Measurements from ENCODE around the gene NDUFAF2. TPM values are rescaled to one million over a fixed set of nuclear protein-coding genes. Genes with fewer than 3 reads are reported as not detected.
"Not testable (repeated sequence)": the region's sequence is repeated elsewhere in the genome, so short reads cannot be mapped to it uniquely, and the experiment has no call there.

The NDUFAF2 gene
- total RNA-seq, 2 experiments from 2014 or later = 35.6 to 38.5 TPM

DNA sequence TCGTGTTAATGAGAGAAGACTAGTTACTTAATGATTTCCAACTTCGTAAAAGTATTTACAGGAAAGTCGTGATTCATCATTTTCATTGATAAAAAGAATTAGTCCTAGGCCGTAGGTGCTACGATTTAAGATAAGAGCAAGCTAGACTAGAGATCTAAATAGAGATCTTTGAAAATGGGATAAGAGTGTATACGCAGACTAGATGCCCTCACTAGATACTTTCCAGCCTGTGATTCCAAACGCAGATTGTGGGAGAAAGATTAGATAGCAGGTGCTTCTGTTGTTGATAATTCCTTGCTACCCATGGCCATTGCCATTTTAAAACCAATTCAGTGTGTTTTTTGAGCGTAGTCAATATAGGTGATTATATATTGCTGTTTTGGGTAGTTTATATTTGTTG lies 223.9 kb downstream of the NDUFAF2 start:
- Mint-ChIP-seq H3K36me3 (ENCODE audit: low read depth) (no peaks in the 10 kb centered on the region), H3K27me3 (ENCODE audit: low read depth) (no peaks in the 10 kb centered on the region), H3K27ac (no peak overlapping the region), H3K4me3 (no peak overlapping the region), H3K4me1 (ENCODE audit: low read depth) (peaks cover 2% of the 10 kb centered on the region), H3K9me3 (no peaks in the 10 kb centered on the region)
- CTCF ChIA-PET = no interaction called here
- no peak for DNase-seq
- intact Hi-C loops (cut with micrococcal nuclease) = loop anchor here (5.0 to 10.0 kb wide), 3 partner anchors 194 to 1136 kb away; partner anchors contain the start of gene KIF2A

DNA sequence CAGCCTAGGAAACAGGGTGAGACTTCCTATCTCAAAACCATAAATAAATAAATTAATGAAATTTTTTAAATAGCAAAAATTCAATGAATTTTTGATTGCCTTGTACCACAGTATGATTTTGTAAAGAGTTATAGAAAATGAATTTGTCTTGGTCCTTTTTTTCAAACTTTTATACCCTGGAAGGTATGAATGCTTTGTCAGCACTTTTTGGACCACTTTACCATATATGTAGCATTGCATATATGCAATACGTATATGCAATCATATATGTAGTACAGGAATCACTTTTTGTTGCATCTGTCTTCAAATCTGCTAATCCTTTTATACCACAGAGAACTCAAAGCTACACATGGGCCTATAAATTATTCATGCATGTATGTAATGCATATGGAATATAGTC lies 226.5 kb downstream of the NDUFAF2 start:
- H3K9me3 Mint-ChIP-seq = no peaks in the 10 kb centered on the region
- CTCF ChIA-PET = no interaction called here
- H3K27ac Mint-ChIP-seq = no peak overlapping the region
- H3K4me1 Mint-ChIP-seq (ENCODE audit: low read depth) = no peaks in the 10 kb centered on the region
- H3K4me3 Mint-ChIP-seq = no peak overlapping the region
- no peak for DNase-seq
- no peaks in the 10 kb centered on the region for H3K36me3 Mint-ChIP-seq (ENCODE audit: low read depth)
- H3K27me3 Mint-ChIP-seq (ENCODE audit: low read depth) = no peaks in the 10 kb centered on the region
- intact Hi-C loops (cut with micrococcal nuclease) = no loop called here

DNA sequence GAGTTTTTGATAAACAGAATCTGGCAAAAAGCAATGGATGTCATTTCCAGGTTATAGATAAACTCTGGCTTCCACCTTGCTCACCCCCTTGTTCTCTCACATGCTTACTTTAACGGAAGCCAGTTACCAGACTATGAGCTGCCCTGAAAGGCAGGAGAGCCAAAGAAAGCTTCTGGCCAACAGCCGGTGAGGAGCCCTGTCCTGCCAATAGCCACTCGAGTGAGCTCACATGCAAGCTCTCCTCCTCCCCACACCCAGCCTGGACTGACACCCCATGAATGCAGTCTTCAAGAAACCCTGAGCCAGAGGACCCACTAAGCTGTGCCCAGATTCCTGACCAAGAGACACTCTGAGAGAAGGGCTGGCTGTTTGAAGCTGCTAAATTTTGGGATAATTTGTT lies 231.6 kb downstream of the NDUFAF2 start:
- no peak for DNase-seq
- no peaks in the 10 kb centered on the region for H3K27me3 Mint-ChIP-seq (ENCODE audit: low read depth)
- intact Hi-C loops (cut with micrococcal nuclease) = no loop called here
- no peaks in the 10 kb centered on the region for H3K9me3 Mint-ChIP-seq
- H3K4me3 Mint-ChIP-seq = no peak overlapping the region
- no peaks in the 10 kb centered on the region for H3K36me3 Mint-ChIP-seq (ENCODE audit: low read depth)
- H3K27ac Mint-ChIP-seq = no peak overlapping the region
- CTCF ChIA-PET = interaction anchor here (0.6 kb wide), 1 partner anchor 1521 kb away, joined by 3 read pairs; no protein-coding TSS in a partner anchor
- H3K4me1 Mint-ChIP-seq (ENCODE audit: low read depth) = peaks cover 4% of the 10 kb centered on the region

DNA sequence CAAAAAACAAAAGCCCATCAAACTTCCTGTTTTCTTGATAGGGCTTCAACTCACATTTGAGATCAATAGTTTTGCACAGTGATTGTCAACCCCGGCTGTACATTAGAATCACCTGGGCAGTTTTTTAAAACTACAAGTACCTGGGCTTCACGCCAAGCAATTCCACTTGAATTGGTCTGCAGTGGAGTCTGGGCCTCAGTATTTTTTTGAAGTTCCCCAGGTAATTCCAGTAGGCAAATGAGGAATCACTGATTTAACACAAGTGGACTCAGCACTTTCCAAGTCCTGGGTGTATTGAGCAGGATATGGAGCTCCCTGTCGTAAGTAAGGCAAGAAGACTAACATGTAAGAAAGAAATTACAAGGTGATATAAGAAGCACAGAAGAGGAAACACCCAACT lies 232.1 kb downstream of the NDUFAF2 start:
- CTCF ChIA-PET = interaction anchor here (0.6 kb wide), 1 partner anchor 1522 kb away, joined by 3 read pairs; no protein-coding TSS in a partner anchor
- Mint-ChIP-seq H3K4me1 (ENCODE audit: low read depth) (peaks cover 6% of the 10 kb centered on the region), H3K4me3 (no peak overlapping the region), H3K27me3 (ENCODE audit: low read depth) (no peaks in the 10 kb centered on the region), H3K27ac (no peak overlapping the region), H3K36me3 (ENCODE audit: low read depth) (no peaks in the 10 kb centered on the region), H3K9me3 (no peaks in the 10 kb centered on the region)
- intact Hi-C loops (cut with micrococcal nuclease) = no loop called here
- DNase-seq = no peak

DNA sequence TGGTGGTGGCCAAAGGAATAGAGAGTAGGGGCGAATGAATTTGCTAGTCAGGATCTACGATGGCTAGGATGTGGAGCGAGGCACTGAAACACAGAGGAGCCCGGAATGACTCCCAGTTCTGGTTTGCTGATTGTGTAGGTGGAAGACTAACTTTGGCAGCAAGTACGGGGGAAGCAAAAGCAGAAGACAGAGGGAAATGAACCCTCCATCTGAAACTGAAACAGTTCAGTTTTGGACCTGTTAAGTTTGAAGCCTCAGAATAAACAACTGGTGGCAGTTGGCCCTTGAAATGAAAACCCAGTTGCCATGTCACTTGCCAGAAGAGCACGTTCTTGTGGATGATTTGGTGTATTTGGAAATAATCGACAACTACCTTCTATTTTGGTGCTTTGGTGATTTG lies 232.7 kb downstream of the NDUFAF2 start:
- no peaks in the 10 kb centered on the region for H3K27me3 Mint-ChIP-seq (ENCODE audit: low read depth)
- H3K27ac Mint-ChIP-seq = no peak overlapping the region
- H3K36me3 Mint-ChIP-seq (ENCODE audit: low read depth) = no peaks in the 10 kb centered on the region
- CTCF ChIA-PET = no interaction called here
- no peak for DNase-seq
- H3K4me3 Mint-ChIP-seq = no peak overlapping the region
- peaks cover 11% of the 10 kb centered on the region for H3K4me1 Mint-ChIP-seq (ENCODE audit: low read depth)
- no peaks in the 10 kb centered on the region for H3K9me3 Mint-ChIP-seq
- intact Hi-C loops (cut with micrococcal nuclease) = no loop called here

DNA sequence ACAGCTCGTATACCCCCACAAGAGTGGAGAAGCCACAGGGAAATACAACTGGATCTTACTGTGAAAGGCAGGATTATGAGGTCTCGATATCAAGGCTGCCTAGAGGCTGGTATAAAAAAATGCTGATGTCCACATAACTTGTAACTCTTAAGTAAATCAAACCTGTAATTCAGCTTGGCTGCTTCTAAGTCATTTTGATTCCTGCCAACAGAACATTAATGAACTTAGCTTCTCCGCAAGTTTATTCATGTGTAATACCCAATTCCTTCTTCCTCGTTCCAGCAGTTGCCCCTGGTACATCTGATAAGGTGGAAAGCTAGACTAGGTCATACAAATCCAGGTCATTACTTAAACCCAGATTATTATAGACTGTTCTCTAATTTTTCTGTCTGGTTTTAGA lies 233.7 kb downstream of the NDUFAF2 start:
- H3K27ac Mint-ChIP-seq = no peak overlapping the region
- no peaks in the 10 kb centered on the region for H3K27me3 Mint-ChIP-seq (ENCODE audit: low read depth)
- no peaks in the 10 kb centered on the region for H3K36me3 Mint-ChIP-seq (ENCODE audit: low read depth)
- H3K4me3 Mint-ChIP-seq = no peak overlapping the region
- H3K4me1 Mint-ChIP-seq (ENCODE audit: low read depth) = peaks cover 11% of the 10 kb centered on the region
- no peak for DNase-seq
- no peaks in the 10 kb centered on the region for H3K9me3 Mint-ChIP-seq
- CTCF ChIA-PET = no interaction called here
- intact Hi-C loops (cut with micrococcal nuclease) = no loop called here

DNA sequence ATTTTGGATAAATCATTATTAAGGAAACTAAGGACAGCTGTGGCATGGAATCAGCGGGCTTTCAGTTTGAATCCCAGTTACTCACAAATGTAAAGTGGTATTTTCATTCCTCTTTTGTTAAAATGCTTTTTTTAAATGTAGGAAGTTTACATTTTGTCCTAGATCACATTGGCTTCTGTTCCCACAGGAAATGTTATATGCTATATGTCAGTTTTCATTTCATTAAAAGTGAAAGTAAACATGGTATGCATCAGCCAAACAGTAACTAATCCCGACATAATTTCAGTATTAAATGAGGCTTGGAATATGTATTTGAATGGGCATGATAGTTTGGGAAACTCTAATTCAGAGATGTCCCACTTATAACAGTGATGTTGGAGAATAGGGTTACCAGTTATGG lies 235.9 kb downstream of the NDUFAF2 start:
- Mint-ChIP-seq H3K4me1 (ENCODE audit: low read depth) (peaks cover 11% of the 10 kb centered on the region), H3K27ac (no peak overlapping the region), H3K4me3 (no peak overlapping the region), H3K36me3 (ENCODE audit: low read depth) (no peaks in the 10 kb centered on the region), H3K9me3 (no peaks in the 10 kb centered on the region), H3K27me3 (ENCODE audit: low read depth) (no peaks in the 10 kb centered on the region)
- DNase-seq = no peak
- CTCF ChIA-PET = no interaction called here
- intact Hi-C loops (cut with micrococcal nuclease) = no loop called here

DNA sequence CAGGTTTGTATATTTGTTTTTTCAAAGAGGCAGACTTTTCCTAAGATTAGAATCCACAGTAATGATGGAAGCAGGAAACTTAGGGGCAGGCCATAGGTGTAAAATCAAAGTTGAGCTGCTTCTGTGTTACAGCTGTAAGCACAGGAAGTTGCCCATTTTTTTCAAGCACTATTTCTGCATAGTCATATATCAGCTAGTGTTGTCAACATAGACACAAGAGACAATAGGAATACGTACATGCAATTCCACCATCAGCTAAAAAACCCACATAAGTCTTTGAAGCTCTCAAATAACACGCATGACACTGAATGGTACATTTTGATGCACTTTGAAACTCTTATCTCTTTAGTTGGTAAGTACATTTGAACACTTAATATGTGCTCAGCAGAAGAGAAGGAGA lies 237.4 kb downstream of the NDUFAF2 start:
- peaks cover 11% of the 10 kb centered on the region for H3K4me1 Mint-ChIP-seq (ENCODE audit: low read depth)

DNA sequence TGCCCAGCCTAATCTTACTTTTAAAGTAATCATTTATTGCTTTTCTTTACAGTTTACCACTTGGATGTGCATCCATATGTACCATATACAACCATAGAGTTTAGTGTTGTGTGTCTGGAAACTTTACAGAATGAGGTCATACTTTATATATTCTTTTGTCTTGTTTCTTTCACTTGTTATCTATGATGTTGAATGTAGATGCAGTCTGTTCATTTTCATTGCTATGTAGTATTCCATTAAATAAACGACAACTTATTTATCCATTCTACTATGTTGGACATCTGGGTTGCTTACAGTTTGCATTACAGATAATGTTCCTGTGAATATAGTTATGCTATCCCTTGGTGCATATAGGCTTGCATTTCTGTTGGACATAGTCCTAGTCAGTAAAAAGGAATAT lies 238.5 kb downstream of the NDUFAF2 start:
- no peaks in the 10 kb centered on the region for H3K36me3 Mint-ChIP-seq (ENCODE audit: low read depth)
- no peak overlapping the region for H3K27ac Mint-ChIP-seq
- peaks cover 11% of the 10 kb centered on the region for H3K4me1 Mint-ChIP-seq (ENCODE audit: low read depth)
- no peak for DNase-seq
- CTCF ChIA-PET = no interaction called here
- intact Hi-C loops (cut with micrococcal nuclease) = no loop called here
- peaks cover 8% of the 10 kb centered on the region for H3K27me3 Mint-ChIP-seq (ENCODE audit: low read depth)
- no peak overlapping the region for H3K4me3 Mint-ChIP-seq
- H3K9me3 Mint-ChIP-seq = no peaks in the 10 kb centered on the region

More for the DNA sequence above, 237.4 kb downstream of the NDUFAF2 start:
- Mint-ChIP-seq H3K27ac (no peak overlapping the region), H3K36me3 (ENCODE audit: low read depth) (no peaks in the 10 kb centered on the region), H3K27me3 (ENCODE audit: low read depth) (peaks cover 5% of the 10 kb centered on the region), H3K4me3 (no peak overlapping the region), H3K9me3 (no peaks in the 10 kb centered on the region)
- intact Hi-C loops (cut with micrococcal nuclease) = no loop called here
- CTCF ChIA-PET = interaction anchor here (0.7 to 0.9 kb wide), 3 partner anchors 18 to 475 kb away, joined by 4 read pairs; no protein-coding TSS in a partner anchor
- DNase-seq = no peak

DNA sequence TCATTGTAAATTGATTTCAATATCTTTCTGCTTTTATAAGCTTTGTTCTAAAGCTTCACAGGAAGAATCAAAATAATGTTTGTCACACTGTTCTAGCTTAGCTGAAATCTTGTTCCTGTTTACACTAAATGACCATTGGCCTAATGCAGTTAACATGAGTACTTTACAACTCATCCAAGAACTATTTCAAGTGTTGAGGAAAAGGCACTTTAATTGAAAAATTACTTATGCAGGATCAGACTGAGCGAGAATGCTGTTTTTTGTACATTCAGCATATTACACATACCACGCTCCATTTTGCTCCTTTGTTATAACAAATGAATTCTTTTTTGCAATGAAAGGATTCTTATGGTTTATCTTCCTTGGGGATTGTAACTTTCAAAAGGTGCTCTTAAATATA lies 239.7 kb downstream of the NDUFAF2 start:
- no peak overlapping the region for H3K4me3 Mint-ChIP-seq
- peaks cover 8% of the 10 kb centered on the region for H3K27me3 Mint-ChIP-seq (ENCODE audit: low read depth)
- H3K9me3 Mint-ChIP-seq = no peaks in the 10 kb centered on the region
- intact Hi-C loops (cut with micrococcal nuclease) = no loop called here
- peaks cover 11% of the 10 kb centered on the region for H3K4me1 Mint-ChIP-seq (ENCODE audit: low read depth)
- H3K27ac Mint-ChIP-seq = no peak overlapping the region
- DNase-seq = no peak
- CTCF ChIA-PET = no interaction called here
- H3K36me3 Mint-ChIP-seq (ENCODE audit: low read depth) = no peaks in the 10 kb centered on the region

DNA sequence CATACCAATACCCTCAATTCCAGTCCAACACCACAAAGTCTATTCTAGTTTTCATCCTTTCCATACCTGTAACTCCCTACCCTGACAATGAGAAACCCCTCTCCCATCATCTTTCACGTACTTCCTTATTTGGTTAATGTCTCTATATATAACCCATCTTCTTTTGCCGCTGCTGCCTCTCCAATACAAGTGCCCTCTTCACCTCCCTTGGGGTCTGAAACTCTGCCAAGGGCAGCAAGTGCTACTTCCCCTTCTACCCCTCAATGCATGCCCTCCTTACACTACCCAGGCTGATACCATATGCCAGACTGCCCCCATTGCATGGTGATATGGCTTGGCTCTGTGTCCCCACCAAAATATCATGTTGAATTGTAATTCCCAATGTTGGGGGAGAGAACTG lies 241.6 kb downstream of the NDUFAF2 start:
- Mint-ChIP-seq H3K27ac (no peak overlapping the region), H3K27me3 (ENCODE audit: low read depth) (peaks cover 8% of the 10 kb centered on the region), H3K9me3 (no peaks in the 10 kb centered on the region), H3K4me3 (no peak overlapping the region), H3K36me3 (ENCODE audit: low read depth) (no peaks in the 10 kb centered on the region), H3K4me1 (ENCODE audit: low read depth) (peaks cover 8% of the 10 kb centered on the region)
- no peak for DNase-seq
- CTCF ChIA-PET = no interaction called here
- intact Hi-C loops (cut with micrococcal nuclease) = no loop called here

DNA sequence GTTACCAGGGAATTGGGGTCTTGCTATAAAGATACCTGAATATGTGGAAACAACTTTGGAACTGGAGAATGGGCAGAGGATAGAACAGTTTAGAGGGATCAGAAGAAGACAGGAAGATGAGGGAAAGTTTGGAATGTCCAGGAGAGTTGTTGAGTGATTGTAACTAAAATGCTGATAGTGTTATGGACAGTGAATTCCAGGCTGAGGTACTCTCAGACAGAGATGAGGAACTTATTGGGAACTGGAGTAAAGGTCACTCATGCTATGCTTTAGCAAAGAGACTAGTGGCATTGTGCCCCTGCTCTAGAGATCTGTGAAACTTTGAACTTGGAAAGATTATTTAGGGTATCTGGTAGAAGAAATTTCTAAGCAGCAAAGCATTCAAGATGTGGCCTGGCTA lies 242.3 kb downstream of the NDUFAF2 start:
- H3K9me3 Mint-ChIP-seq; H3K27ac Mint-ChIP-seq; intact Hi-C loops (cut with micrococcal nuclease); DNase-seq; H3K4me1 Mint-ChIP-seq (ENCODE audit: low read depth); H3K4me3 Mint-ChIP-seq; H3K36me3 Mint-ChIP-seq (ENCODE audit: low read depth): not testable (repeated sequence)
- peaks cover 13% of the 10 kb centered on the region for H3K27me3 Mint-ChIP-seq (ENCODE audit: low read depth)
- CTCF ChIA-PET = interaction anchor here (0.5 kb wide), 1 partner anchor 352 kb away, joined by 3 read pairs; no protein-coding TSS in a partner anchor

DNA sequence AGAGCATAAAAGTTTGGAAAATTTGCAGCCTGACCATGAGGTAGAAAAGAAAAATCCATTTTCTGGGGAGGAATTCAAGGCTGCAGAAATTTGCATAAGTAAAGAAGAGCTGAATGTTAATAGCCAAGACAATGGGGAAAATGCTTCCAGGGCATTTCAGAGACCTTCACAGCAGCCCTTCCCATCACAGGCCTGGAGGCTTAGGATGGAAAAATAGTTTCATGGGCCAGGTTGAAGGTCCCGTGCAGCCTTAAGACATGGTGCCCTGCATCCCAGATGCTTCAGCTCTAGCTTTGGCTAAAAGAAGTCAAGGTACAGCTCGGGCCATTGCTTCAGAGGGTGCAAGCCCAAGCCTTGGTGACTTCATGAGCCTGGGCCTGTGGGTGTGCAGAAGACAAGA lies 242.8 kb downstream of the NDUFAF2 start:
- CTCF ChIA-PET = interaction anchor here (0.5 kb wide), 1 partner anchor 353 kb away, joined by 3 read pairs; no protein-coding TSS in a partner anchor
- H3K9me3 Mint-ChIP-seq; H3K36me3 Mint-ChIP-seq (ENCODE audit: low read depth); H3K4me3 Mint-ChIP-seq; intact Hi-C loops (cut with micrococcal nuclease); H3K4me1 Mint-ChIP-seq (ENCODE audit: low read depth); DNase-seq; H3K27ac Mint-ChIP-seq: not testable (repeated sequence)
- peaks cover 13% of the 10 kb centered on the region for H3K27me3 Mint-ChIP-seq (ENCODE audit: low read depth)
